Measurements from ENCODE around the gene LAGE3.

DNA sequence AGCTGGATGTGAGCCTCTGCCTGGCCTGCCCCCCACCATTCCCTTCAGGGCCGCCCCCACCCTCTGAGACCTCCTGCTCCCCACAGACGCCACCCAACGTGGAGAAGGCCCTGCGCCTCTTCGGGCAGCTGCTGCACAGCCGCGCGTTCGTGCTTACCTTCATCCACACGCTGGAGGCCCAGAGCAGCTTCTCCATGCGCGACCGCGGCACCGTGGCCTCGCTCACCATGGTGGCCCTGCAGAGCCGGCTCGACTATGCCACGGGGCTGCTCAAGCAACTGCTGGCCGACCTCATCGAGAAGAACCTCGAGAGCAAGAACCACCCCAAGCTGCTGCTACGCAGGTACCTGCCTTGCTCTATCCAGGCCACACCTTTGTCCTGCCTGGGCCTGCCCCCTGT, 10.9 kb downstream of the LAGE3 start:
- TF ChIP-seq, protein P1, sequence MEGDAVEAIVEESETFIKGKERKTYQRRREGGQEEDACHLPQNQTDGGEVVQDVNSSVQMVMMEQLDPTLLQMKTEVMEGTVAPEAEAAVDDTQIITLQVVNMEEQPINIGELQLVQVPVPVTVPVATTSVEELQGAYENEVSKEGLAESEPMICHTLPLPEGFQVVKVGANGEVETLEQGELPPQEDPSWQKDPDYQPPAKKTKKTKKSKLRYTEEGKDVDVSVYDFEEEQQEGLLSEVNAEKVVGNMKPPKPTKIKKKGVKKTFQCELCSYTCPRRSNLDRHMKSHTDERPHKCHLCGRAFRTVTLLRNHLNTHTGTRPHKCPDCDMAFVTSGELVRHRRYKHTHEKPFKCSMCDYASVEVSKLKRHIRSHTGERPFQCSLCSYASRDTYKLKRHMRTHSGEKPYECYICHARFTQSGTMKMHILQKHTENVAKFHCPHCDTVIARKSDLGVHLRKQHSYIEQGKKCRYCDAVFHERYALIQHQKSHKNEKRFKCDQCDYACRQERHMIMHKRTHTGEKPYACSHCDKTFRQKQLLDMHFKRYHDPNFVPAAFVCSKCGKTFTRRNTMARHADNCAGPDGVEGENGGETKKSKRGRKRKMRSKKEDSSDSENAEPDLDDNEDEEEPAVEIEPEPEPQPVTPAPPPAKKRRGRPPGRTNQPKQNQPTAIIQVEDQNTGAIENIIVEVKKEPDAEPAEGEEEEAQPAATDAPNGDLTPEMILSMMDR (IDR thresholded peaks at IDR 0.05) = no peak
- TF ChIP-seq POLR2A (IDR thresholded peaks at IDR 0.05) = no peak
